Stimulated activated CD8-positive, alpha-beta memory T cell treated with anti-CD3 and anti-CD28 coated beads, Interleukin-7, amount 100 ng/mL, for 48 hours (primary cell): Measurements from ENCODE around the gene MAP2K4.

ENCODE experiments used
- DNase-seq, 2 donors: peaks; one replicate each; pipeline ENCODE4 v3.0.0-alpha.2; 2020; ENCODE audit warnings: low read depth in 1 of 2; ENCODE audit errors: extremely low read depth in 1 of 2

Gene MAP2K4

DNA sequence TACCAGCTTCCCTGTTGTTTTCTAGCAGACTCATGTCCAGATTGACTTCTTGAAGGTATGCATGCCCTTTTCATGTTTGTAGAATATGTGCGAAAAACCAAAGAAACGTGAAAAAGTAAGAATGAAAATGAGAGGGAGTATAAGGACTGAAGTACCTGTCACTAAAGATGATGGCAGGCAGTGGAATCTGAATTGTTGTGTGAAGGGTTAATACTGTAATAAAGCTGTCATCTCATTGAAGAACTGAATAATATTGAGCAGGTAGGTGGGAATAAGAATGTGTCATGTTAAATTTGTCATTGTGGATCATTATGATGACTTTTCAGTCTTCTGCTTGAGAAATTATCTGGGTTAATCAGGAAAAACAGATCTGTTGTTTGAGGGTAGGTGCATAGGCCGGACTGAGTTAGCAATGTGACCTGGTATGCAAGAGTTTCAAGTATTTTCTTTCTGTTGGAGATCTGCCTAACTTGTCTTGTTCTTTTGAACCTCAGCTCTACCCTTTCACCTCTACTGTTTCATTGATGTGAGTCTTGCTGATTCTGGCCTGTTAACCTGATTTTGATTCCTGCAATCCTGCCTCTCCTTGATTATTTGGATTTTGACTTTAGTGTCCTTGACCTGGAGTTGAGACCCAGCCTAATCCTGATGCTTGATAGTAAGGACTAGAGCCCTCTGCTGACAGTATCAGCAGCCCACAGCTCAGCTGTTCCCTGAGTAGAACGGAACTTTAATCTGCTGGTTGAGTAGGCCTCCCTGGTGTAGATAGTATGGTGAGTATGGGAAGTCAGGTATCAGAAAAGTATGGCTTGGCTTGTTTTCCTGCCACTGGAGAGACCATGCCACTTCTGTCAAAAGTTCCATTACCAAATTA lies 64.6 kb downstream of the MAP2K4 start:
- DNase-seq, result no peak

DNA sequence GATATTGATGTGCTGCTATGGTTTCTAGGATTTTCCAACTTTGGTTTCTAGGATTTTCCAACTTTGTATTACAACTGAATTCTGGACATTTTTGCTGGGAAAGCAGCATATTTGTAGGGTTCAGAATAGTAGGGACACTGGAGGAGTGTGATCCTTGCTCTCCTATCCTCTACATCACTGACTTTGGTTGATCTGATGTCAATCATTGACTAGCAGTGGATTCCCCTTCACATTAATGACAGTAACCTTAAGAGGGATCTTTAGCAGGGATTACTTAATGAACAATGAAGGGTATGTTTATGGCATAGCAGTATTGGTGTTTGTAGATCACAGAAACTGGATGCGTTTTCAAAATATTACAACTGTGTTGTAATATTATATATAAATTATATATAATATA lies 67.4 kb downstream of the MAP2K4 start:
- DNase-seq, result no peak

- no peak for DNase-seq
These were observed 69.2 kb downstream of the MAP2K4 start for GRCh38 chr17:12089809-12090384.

GRCh38 chr17:12094336-12094735 lies 73.7 kb downstream of the MAP2K4 start:
- DNase-seq, result no peak

- no peak for DNase-seq
These were observed 74.8 kb downstream of the MAP2K4 start for GRCh38 chr17:12095522-12095921.

DNA sequence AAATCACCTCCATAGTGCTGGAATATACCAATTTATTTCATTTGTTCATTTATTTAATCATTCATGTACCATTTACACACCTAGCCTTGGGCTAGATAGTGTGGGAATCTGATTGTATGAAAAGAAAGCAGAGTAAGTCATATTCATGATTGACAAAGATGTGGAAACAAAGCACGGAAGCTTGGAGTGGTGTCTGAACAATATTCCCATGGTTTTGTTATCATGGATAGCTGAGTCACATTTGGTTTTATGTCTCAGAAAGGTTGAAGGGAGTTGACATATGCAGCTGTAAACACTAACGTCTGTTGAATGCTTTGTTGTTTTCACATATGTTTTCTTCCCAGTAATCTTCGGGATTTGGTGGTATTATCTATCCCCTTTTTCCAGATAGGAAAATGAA lies 76.6 kb downstream of the MAP2K4 start:
- no peak for DNase-seq

- no peak for DNase-seq
These were observed 77.9 kb downstream of the MAP2K4 start for GRCh38 chr17:12098568-12098967.

DNA sequence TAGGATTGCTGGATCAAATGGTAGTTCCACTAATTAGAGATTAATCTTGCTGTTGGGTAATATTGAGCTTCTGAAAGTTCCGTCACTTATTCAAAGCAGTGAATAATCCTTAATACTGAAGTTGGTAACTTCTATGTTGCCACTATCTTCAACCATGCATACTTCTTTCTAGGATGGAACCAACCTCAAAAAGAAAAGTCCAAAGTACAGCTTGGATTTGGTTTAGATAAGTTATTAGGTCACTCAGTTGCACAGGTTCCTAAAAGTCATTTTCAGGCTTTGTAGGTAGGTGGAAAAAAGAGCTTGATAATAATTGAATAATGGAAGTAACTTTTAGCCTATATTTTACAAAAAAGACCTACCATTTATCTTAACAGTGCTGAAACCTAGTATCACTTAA lies 78.7 kb downstream of the MAP2K4 start:
- DNase-seq, result no peak

DNA sequence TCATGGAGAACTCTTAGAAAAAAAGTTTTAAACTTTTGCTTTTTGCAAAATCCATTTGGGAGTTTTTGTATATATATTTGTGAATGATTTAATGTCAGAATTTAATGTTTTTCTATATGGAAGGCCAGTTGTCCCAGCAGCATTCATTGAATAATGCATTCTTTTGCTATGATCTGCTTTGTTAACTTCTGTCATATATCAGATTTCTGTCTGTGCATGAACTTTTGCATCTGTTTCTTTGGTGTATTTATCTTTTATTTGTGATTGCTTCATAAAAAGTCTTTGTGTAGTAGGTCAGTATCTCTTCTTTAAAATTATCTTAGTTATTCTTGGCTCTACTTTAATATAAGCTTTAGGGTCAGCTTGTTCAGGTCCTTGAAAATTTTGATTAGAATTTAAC lies 84.2 kb downstream of the MAP2K4 start:
- no peak for DNase-seq

DNA sequence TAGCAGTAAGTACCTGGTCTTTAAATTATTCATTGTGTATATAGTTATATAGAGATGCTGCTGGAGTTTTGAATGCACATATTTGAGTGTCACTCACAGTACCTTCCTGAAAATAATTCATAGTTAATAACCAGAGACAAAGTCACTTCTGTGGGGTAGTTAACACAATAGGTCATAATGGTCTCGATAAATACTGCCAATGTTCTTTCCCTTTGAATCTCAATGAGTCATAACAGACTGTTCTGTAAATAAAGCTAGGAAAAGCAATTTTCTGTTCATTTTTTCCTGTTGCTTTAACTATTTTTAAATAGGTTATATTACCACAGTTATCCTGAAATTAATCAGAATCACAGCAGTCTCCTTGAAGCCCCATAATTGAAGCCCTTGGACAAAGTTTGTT lies 87.2 kb downstream of the MAP2K4 start:
- DNase-seq, result no peak

DNA sequence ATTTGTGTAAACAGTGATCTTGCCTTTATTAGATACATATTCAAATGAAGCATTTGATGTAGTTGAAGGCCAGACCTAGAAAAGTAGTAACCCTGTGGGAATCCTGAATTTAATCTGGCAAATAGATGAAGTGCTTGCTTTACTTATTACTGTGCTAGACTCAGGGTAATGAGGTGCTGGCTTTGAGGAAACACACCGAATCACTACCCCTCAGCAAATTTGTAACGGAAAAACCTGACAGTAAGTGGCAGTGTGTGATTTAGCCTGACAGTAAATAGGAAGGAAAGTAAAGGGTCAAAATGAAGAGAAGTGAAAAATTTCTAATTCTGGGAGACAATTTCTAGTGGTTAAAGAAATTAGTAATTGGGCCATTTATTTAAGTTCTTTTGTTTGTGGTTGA lies 90.2 kb downstream of the MAP2K4 start:
- no peak for DNase-seq

- no peak for DNase-seq
These were observed 92.5 kb downstream of the MAP2K4 start for GRCh38 chr17:12113156-12113555.

GRCh38 chr17:12114686-12115418 lies 94.2 kb downstream of the MAP2K4 start:
- DNase-seq, result no peak

- DNase-seq, result no peak
These were observed 95.5 kb downstream of the MAP2K4 start for GRCh38 chr17:12116143-12116542.

GRCh38 chr17:12118617-12119016 lies 97.9 kb downstream of the MAP2K4 start:
- DNase-seq, result no peak

- DNase-seq, result no peak
These were observed 101.4 kb downstream of the MAP2K4 start for GRCh38 chr17:12122075-12122474.

DNA sequence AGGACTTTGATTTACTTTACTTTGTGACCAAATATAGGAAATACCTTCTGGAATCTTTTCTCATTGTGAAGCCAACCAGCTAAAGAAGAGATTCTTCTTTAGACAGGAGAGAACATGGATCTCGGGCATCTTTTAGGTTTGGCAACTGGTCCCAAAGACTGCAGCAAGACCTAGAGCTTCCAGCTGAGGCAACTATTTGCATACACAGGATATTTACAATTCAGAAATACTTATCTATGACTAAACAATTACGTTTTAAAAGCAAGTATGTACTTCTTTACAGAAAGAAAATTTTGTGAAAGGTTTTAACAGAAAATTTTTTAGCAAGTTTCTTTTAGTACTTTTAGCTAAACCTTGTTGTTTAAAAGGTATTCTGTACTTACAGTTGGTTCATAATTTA lies 106.5 kb downstream of the MAP2K4 start:
- no peak for DNase-seq

GRCh38 chr17:12127667-12128066 lies 107.0 kb downstream of the MAP2K4 start:
- DNase-seq, result no peak

- no peak for DNase-seq
These were observed 108.3 kb downstream of the MAP2K4 start for GRCh38 chr17:12128946-12129345.

DNA sequence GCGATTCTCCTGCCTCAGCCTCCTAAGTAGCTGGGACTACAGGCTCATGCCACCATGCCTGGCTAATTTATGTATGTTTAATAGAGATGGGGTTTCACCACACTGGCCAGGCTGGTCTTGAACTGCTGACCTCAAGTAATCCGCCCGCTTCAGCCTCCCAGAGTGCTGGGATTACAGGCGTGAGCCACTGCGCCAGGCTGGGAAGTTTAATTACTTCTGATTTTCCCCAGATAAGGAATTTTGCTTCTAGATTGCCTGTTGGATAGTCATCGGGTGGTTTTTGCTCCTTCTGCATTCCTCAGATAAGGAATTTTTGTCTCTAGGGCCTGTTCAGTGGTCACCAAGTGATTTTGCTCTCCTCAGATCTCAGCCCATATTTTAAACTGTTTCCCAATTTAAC lies 112.5 kb downstream of the MAP2K4 start:
- no peak for DNase-seq

DNA sequence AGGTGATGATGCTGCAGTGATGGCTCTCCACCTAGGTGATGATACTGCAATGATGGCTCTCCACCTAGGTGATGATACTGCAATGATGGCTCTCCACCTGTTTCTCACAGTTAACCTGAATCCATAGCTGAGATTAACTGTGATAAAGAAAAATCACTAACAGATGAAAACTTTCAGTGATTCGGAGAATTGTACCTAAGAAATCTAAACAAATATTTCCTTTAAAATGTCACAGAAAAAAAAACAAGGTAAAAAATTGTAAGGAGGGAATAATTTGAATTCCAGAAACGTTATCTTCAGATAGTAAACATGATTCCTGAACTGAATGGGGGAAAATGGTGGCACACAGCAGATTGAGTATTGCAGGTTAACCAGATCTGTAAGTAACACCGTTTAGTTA lies 113.4 kb downstream of the MAP2K4 start:
- no peak for DNase-seq

DNA sequence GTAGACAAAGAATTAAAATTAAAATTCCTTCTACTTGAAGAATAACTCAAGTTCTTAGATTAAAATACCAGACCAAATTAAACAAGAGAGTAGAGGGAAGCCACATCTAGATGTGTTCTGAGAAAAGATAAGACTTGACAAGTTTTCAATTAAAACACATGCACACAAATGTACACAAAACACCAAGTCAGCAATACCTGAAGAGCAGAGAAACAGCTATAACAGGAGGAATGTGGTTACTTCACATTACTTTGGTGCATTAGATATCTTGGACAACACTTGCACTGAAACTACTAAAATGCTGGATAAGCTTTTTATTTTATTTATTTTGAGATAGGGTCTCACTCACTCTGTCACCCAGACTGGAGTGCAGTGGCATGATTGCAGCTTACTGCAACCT lies 113.9 kb downstream of the MAP2K4 start:
- no peak for DNase-seq
